Nephron (organoid): ENCODE measurements around the gene MYBPH.
A peak's percentile ranks its signal among the peaks of the same experiment; 100 is the strongest.

Experiments
- H3K27ac Mint-ChIP-seq, 3 experiments: 2 replicates each; pipeline ENCODE4 v1.8.0; 2020; ENCODE audit warnings: mixed read lengths in 3 of 3, mild to moderate bottlenecking in 2 of 3, moderate library complexity in 1 of 3
- H3K27me3 Mint-ChIP-seq: 2 replicates; pipeline ENCODE4 v1.8.0; 2021; ENCODE audit warnings: low read depth, mild to moderate bottlenecking, moderate library complexity, mixed read lengths
- H3K36me3 Mint-ChIP-seq: 2 replicates; pipeline ENCODE4 v1.8.0; 2020; ENCODE audit warnings: low read depth, mixed read lengths
- H3K4me1 Mint-ChIP-seq: 2 replicates; pipeline ENCODE4 v1.8.0; 2020; ENCODE audit warnings: mixed read lengths
- H3K4me3 Mint-ChIP-seq, 3 experiments: 2 replicates each; pipeline ENCODE4 v1.8.0; 2020; ENCODE audit warnings: mild to moderate bottlenecking in 3 of 3, mixed read lengths in 3 of 3, moderate library complexity in 2 of 3
- H3K9me3 Mint-ChIP-seq: 2 replicates; pipeline ENCODE4 v1.8.0; 2020; ENCODE audit warnings: mixed read lengths
- CTCF ChIP-seq, 3 experiments: fragments of 200-600 bp; sonication (generic); IDR thresholded peaks; one replicate each; pipeline ENCODE4 v1.5.0; 2021; ENCODE audit warnings: antibody characterized with exemption in 3 of 3; ENCODE audit not compliant: unreplicated experiment in 3 of 3

Gene MYBPH

GRCh38 chr1:203213126-203213525 is 37.5 kb upstream of the MYBPH start:
- Mint-ChIP-seq H3K36me3 (no peaks in the 10 kb centered on the region), H3K4me3 (no peak overlapping the region), H3K4me1 (peaks cover 35% of the 10 kb centered on the region), H3K9me3 (peaks cover 3% of the 10 kb centered on the region), H3K27ac (peak overlapping the region in 1 of 3 experiments; percentile 29), H3K27me3 (peaks cover 43% of the 10 kb centered on the region)
- TF ChIP-seq CTCF (IDR thresholded peaks at IDR 0.05; ENCODE audit: unreplicated experiment in 3 of 3): no peak

DNA sequence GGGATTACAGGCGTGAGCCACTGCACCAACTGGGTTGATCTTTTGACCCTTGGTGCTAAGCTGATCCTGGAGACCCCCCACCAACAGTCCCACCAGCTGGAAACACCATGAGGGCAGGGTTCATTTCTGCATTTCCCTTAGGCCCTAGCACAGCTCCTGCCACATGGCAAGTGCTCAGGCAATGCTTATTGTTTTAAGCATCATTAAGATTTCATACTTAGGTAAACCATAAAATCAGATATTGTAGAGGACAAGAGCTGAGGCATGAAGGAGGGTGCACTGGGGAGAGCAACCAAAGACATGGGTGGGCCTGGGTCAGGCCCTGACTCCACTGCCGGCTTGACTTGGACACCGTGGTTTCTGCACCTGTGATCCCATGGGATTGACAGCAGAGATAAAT is 36.2 kb upstream of the MYBPH start:
- Mint-ChIP-seq H3K36me3 (no peaks in the 10 kb centered on the region), H3K9me3 (peaks cover 5% of the 10 kb centered on the region)
- no peak for TF ChIP-seq CTCF (IDR thresholded peaks at IDR 0.05; ENCODE audit: unreplicated experiment in 3 of 3)

GRCh38 chr1:203210988-203211387 is 35.4 kb upstream of the MYBPH start:
- Mint-ChIP-seq H3K4me3 (no peak overlapping the region), H3K36me3 (no peaks in the 10 kb centered on the region), H3K4me1 (peaks cover 49% of the 10 kb centered on the region), H3K9me3 (peaks cover 5% of the 10 kb centered on the region), H3K27me3 (peaks cover 25% of the 10 kb centered on the region), H3K27ac (no peak overlapping the region)
- TF ChIP-seq CTCF (IDR thresholded peaks at IDR 0.05; ENCODE audit: unreplicated experiment in 3 of 3): no peak

More for the DNA sequence above, 36.2 kb upstream of the MYBPH start:
- Mint-ChIP-seq H3K4me3 (no peak overlapping the region), H3K4me1 (peaks cover 47% of the 10 kb centered on the region), H3K27ac (no peak overlapping the region), H3K27me3 (peaks cover 33% of the 10 kb centered on the region)

- H3K4me1 Mint-ChIP-seq: peaks cover 51% of the 10 kb centered on the region
- H3K27me3 Mint-ChIP-seq: peaks cover 24% of the 10 kb centered on the region
- no peaks in the 10 kb centered on the region for H3K36me3 Mint-ChIP-seq
- no peak for TF ChIP-seq CTCF (IDR thresholded peaks at IDR 0.05; ENCODE audit: unreplicated experiment in 3 of 3)
- no peak overlapping the region for H3K27ac Mint-ChIP-seq
- H3K4me3 Mint-ChIP-seq: no peak overlapping the region
- H3K9me3 Mint-ChIP-seq: peaks cover 5% of the 10 kb centered on the region
Observed at GRCh38 chr1:203210350-203210749, 34.7 kb upstream of the MYBPH start.

GRCh38 chr1:203208181-203208580 is 32.6 kb upstream of the MYBPH start:
- Mint-ChIP-seq H3K36me3 (no peaks in the 10 kb centered on the region), H3K4me3 (peak overlapping the region in 1 of 3 experiments; percentile 50), H3K4me1 (peaks cover 59% of the 10 kb centered on the region), H3K9me3 (peaks cover 5% of the 10 kb centered on the region), H3K27ac (peak overlapping the region in 1 of 3 experiments; percentile 20), H3K27me3 (peaks cover 15% of the 10 kb centered on the region)
- TF ChIP-seq CTCF (IDR thresholded peaks at IDR 0.05; ENCODE audit: unreplicated experiment in 3 of 3): no peak

DNA sequence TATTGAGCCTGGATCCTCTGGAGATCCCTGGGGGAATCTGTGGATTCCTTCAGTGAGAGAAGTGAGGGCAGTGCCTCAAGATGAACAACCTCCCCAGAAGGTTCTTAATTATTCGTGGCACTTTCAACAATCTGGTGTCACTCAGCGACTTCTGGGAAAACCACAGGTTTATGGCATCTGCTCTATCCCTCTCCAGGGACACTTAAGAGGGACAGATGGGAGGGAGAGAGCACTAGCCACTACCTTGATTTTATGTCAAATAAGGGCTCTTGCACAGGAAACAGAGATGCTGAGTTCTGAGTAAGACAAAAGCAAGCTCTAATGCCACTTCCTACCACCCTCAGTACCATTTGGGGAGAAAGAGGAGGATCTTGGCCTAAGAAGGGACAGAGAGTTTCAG is 32.1 kb upstream of the MYBPH start:
- H3K36me3 Mint-ChIP-seq: no peaks in the 10 kb centered on the region
- H3K4me3 Mint-ChIP-seq: no peak overlapping the region
- peaks cover 14% of the 10 kb centered on the region for H3K27me3 Mint-ChIP-seq
- H3K4me1 Mint-ChIP-seq: peaks cover 60% of the 10 kb centered on the region
- H3K9me3 Mint-ChIP-seq: peaks cover 5% of the 10 kb centered on the region
- no peak for TF ChIP-seq CTCF (IDR thresholded peaks at IDR 0.05; ENCODE audit: unreplicated experiment in 3 of 3)
- peak overlapping the region in 2 of 3 experiments; percentile 15 to 20 for H3K27ac Mint-ChIP-seq
